Stimulated activated CD8-positive, alpha-beta memory T cell treated with anti-CD3 and anti-CD28 coated beads, Interleukin-7, amount 100 ng/mL, for 4 hours (primary cell): ENCODE results near the gene AGAP1.

Source experiments
- DNase-seq, 2 donors: peaks; one replicate each; pipeline ENCODE4 v3.0.0-alpha.2; 2020; ENCODE audit warnings: low read depth in 2 of 2

Gene AGAP1

GRCh38 chr2:235493775-235494715, at the start of gene AGAP1:
AGAP1 (plus strand) TSS chr2:235494043.
- peak in 1 of 2 donors; percentile 8 for DNase-seq

- DNase-seq: no peak
Measured at GRCh38 chr2:235444101-235444597, 49.7 kb upstream of the AGAP1 start.

GRCh38 chr2:235445116-235445515, 48.7 kb upstream of the AGAP1 start:
- DNase-seq: no peak

DNA sequence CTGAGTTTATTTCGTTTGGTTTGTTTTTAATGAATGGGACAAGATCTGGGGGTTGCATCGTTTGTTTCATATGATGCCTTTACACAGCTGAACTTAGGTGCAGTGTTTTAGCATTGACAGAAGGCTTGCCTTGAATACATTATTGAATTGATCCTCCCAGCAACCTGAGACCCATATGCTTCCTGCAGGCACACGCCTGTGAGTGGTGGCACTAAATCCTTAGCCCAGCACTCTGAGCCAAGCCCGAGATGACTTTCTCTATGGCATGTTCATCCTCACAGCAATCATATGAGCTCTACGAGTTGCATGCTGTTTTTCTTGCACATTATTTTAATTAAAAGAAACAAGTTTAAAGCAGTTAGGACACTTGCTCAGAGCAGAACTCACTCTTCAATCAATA, 47.8 kb upstream of the AGAP1 start:
- no peak for DNase-seq

DNA sequence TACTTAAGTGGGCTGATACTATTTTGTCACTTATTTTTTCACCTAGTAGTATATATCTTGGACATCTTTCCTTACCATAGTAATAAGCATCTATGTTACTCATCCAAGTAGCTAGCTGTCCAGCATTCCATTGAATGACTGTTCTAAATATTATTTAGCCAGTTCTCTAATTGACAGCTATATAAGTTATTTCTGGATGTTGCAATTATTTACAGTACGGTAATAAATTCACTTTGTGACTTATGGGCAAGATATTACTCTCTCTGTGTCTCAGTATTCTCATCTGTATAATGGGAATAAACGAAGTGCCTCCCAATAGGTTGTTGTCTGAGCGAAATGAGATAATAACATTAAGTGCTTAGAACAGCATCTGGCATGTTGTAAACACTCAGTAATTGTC, 46.6 kb upstream of the AGAP1 start:
- no peak for DNase-seq

- DNase-seq: no peak
Measured at GRCh38 chr2:235449568-235449967, 44.3 kb upstream of the AGAP1 start.

DNA sequence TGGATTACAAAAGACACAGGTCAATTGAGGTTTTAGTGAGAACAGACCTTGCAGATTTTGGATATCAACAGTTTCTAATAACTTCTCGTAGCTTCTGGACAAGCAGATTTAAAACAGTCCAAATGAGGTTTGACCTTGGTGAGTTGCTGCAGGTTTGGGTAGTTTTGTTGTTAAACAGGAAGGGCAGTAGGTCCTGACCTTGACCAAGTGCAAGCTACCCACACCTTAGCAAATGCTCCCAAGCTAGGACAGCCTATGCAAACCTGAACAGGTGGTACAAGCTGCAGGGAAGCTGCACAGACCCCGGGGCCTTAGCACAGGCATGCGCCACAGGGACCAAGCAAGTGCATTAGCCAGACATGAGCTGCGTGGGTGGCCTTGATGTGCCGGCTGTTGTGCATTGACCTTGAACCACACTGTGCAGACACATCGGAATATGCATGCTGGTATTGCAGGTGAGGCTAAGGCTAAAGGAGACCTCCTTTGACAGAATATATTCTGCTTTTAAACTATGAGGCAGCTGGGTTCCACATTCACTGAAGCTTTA, 40.2 kb upstream of the AGAP1 start:
- DNase-seq: no peak

DNA sequence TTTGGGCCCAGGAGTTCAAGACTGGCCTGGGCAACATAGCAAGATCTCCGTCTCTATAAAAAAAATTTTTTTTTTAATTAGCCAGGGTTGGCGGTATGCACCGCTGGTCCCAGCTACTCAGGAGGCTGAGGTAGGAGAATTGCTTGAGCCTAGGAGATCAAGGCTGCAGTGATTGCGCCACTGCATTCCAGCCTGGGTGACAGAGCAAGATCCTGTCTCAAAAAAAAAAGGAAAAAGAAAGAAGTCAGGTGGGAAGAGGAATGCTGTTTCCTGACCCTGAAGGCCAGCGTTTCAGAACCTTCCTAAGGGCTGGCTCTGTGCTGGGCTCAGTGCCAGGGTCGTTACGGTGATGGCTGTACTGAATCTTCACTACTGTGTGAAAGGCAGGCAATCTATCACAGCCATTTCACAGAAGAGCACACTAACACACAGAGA, 35.0 kb upstream of the AGAP1 start:
- DNase-seq: no peak

GRCh38 chr2:235460548-235461047, 33.2 kb upstream of the AGAP1 start:
- DNase-seq: no peak

- DNase-seq: no peak
Measured at GRCh38 chr2:235461763-235462414, 32.0 kb upstream of the AGAP1 start.

GRCh38 chr2:235462415-235462790, 31.4 kb upstream of the AGAP1 start:
- no peak for DNase-seq

DNA sequence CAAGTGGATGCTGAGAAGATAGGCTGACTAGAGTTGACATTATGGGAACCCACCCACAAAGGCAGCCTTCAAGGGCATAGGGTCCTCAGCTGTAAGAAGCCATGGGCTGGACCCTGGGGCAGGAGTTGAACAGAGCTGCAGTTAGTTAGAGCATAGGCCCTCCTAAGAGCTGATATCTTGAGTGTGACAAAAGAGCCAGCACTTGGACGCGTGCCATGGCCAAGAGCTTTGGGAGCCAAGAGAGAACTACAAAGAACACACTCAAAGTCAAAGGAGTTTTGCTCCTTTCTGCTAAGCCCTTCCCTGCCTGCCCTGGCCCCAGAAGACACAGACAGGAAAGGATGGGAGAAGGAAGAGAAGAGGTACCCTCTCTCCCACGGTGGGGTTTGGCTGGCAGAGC, 29.9 kb upstream of the AGAP1 start:
- DNase-seq: no peak

GRCh38 chr2:235467588-235467987, 26.3 kb upstream of the AGAP1 start:
- no peak for DNase-seq

DNA sequence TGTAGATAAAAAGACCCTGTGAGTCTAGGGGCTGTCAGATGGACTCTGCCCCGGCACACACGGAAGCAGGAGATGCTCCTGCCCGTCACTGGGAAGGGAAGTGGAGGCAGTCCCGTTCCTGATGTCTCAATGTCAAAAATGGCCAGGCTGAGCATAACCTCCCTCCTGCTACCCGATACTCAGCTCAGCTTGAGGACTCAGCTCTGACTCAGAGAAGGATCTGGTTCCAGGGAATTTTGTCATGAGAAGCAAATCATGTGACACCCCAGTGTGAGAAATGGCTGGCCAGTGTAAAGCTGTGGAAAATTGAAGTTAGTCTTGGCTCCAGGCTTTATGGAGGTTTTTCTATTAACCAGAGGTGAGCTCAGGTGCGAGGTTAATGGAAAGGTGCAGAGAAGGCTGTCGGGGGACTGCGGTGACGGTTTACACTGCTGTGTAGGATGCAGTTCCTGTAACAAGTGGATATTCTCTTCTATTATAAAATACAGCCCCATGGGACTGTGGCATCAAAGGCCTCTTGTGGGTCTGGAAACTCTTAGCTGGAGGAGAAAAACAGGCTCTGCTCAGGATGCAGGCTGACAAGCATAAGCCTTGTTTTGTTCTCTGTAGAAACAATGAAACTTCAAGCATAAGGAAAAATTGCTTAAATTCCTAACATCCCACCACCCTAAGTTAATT, 24.7 kb upstream of the AGAP1 start:
- DNase-seq: no peak

- no peak for DNase-seq
Measured at GRCh38 chr2:235471186-235471747, 22.6 kb upstream of the AGAP1 start.

- DNase-seq: no peak
Measured at GRCh38 chr2:235472443-235472842, 21.4 kb upstream of the AGAP1 start.

- DNase-seq: no peak
Measured at GRCh38 chr2:235478609-235479008, 15.2 kb upstream of the AGAP1 start.

DNA sequence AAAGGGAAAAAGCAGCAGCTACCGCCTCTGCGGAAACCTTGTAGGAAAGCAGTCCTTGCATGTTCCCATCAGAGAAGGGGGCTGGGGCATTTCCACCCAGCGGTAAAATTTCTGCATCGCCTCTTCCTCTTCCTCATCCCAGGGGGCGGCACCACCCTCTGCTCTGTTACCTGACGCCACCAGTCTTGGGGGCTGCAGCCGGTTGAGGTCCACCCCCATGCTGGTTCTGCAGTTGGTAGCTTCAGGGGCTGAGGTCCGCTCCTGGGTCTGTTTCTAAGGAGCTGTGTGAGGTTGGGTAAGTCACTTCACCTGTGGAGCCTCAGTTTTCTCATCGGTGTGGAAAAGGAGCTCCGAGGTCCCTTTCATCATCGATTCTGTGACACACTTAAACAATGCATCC, 14.2 kb upstream of the AGAP1 start:
- DNase-seq: no peak

DNA sequence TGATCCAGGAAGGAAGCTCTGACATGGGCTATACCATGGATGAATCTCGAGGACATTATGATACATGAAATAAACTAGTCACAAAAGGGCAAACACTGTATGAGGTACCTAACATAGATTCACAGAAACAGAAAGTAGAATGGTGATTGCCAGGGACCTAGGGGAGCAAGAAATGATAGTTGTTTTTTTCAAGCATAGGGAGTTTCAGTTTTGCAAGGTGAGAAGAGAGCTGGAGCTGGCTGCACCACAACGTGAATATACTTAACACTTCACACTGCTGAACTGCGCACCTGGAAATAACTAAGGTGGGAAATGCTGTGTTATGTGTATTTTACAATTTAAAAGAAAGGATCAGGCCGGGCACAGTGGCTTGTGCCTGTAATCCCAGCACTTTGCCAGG, 13.2 kb upstream of the AGAP1 start:
- DNase-seq: no peak

GRCh38 chr2:235483313-235483712, 10.5 kb upstream of the AGAP1 start:
- no peak for DNase-seq

DNA sequence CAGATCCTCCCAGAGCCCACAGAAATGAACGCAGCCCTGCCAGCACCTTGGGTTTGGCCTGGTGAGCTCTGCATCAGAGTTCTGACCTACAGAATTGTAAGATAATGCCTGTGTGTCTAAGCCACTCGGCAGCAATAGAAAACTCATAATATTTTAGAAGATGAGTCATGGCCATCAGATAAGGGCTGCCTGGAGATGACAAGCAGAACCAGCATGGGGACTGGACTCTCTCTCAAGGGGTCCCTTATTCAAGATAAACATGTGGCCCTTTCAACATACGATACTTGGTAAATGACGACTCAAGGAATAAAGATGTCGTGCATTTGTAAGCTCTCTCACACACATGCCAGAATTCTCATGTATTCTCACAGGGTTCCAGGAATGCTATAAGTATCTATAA, 8.5 kb upstream of the AGAP1 start:
- no peak for DNase-seq

DNA sequence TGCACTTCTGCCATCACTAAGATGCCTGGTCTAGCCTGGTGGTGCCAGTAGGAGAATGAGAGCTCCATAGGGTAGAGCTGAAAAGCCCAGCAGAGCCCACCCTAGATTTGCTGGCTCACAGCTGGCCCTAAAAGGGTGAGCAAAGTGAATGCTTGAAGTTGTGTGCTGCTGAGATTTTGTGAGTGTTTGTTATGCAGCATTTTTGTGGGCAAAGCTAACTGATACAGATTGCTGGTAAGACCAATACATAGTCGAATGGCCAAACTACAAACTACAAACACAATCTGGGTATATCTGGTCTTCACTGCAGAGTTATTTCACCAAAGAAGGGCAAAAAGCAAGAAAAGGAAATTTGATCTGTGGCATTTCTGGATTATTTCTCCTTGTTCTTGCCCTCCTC, 7.1 kb upstream of the AGAP1 start:
- no peak for DNase-seq
